GM19324 (cell line): ENCODE results near the gene PRMT2.

Source experiments
- ATAC-seq: cut with Tn5 transposase; IDR thresholded peaks from one replicate; pipeline ENCODE4 v1.9.1; 2021; ENCODE audit warnings: mild to moderate bottlenecking, moderate library complexity; ENCODE audit not compliant: unreplicated experiment, low FRiP score

The PRMT2 gene

GRCh38 chr21:46635324-46636180 lies at the start of gene PRMT2:
PRMT2 (plus strand) TSS chr21:46635674; CDS start chr21:46636952, 1,278 bp downstream.
- peak; percentile 93 for ATAC-seq

DNA sequence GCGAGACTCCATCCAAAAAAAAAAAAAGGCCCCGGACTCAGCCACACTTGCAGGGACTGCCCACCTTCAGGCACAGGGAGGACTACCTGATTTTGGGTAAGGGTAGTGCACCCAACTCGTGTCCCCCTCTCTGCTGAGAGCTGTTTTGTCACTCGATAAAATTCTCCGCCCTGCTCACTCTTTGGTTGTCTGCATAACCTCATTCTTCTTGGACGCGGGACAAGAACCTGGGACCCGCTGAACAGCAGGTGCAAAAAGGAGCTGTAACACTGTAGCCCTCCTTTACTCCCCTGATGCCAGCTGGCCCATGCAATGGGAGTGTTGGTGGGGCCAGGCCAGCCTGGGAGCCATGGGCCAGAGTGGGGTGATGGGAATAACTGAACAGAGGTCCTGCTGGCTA lies 41.2 kb upstream of the PRMT2 start:
- ATAC-seq, result no peak

GRCh38 chr21:46596201-46596600 lies 39.3 kb upstream of the PRMT2 start:
- ATAC-seq, result no peak

DNA sequence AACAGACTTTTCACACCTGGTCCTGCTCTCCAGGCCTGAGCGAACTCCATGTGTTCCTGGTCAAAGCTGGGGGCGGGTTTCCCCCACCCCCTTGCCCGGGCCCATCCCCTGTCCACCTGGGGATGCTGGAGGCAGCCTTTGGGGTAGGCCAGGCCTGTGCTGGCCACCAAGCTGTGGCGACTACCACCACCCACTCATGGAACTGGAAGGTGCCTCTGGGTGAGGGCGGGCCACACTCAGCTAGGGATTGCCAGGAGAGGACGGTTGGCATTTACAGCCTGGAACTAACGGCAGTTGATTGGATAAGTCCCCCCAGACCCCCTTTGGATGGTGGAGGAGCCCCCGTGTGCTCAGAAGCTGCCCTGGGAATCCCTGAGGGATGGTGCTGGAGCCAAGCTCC lies 38.4 kb upstream of the PRMT2 start:
- no peak for ATAC-seq

- no peak for ATAC-seq
These were observed 37.6 kb upstream of the PRMT2 start for GRCh38 chr21:46597896-46598343.

- ATAC-seq, result no peak
These were observed 36.6 kb upstream of the PRMT2 start for GRCh38 chr21:46598581-46599572.

DNA sequence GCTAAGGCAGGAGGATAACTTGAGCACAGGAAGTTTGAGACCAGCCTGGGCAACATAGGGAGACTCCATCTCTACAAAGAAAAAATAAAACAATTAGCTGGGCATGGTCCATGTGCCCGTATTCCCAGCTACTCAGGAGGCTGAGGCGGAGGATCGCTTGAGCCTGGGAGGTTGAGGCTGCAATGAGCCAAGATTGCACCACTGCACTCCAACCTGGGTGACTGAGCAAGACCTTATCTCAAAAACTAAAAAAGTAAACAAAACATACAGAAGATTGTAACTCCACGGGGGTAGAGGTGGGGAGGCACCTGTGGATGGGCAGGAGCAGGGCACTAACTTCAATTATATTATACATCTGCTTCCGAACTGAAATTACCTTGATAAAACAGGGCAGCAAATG lies 35.2 kb upstream of the PRMT2 start:
- no peak for ATAC-seq

- no peak for ATAC-seq
These were observed 34.5 kb upstream of the PRMT2 start for GRCh38 chr21:46600978-46601377.

- no peak for ATAC-seq
These were observed 32.2 kb upstream of the PRMT2 start for GRCh38 chr21:46603228-46603627.

DNA sequence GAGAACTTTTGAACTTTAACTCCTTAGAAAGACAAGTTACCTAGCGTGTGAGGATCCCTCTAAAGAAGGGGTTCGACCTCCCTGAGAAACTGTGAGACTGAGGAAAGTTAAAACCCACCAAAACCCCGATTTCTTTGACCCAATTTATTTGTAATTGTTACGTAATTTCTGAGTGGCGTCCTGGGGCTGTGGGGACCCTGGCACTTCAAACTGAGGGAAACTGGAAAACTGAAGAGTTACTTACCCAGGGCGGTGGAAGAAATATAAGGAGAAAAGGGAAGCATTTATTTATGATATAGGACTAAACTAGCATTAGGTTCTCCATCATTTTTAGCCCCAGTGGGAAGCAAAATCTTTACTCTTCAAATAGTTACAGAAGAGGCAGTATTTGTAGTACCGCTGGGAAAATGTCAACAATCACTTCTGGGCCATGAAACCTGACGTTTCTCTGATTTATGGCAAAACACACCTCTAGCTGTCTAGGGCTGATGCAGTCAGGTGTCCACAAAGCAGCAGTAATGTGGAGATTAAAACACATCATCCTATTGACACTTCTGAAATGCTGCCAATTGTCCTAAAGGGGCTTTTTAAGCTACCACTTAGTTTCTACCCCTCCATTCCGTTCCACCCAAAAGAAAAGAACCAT lies 31.0 kb upstream of the PRMT2 start:
- no peak for ATAC-seq

DNA sequence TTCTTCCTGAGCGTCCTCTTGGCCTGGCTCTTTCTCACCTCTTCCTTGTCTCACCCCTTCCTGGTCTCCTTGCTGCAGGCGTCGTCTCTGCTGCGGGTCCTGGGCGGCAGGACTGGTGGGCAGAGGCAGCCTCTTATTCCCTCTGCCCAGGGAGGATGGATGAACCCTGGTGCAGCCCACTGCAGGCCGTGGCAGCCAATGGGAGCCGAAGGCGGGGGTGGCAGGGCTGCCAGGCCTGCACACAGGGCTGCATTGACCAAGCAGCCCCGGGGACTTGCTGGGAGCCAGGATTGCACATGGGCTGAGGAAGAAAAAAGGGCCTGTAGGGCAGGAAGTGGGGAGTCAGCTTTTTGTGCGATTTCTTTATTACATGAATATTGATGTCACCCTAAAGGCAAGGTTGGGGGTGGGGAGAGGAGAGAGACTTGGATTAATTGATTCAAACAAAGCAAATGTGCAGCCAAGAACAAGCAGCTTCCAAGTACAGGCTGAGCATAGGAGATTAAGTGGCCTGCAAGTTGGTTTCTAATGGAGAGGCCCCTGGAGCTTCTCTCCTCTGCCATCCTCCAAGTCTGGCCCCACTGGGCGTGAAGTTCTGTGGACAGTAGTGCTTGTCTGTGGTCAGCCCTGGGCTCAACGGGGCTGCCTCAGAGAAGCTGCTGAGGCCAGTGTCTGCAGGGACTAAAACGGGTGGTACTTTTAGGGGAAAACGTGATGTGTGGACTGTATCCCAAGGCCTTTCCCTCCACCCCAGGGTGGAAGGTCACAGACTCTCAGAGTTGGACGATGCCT lies 30.3 kb upstream of the PRMT2 start, which contains the start of gene S100B:
S100B (minus strand) TSS at position 108 of the 792 bp plus-strand sequence. CDS start 2,667 bp downstream, outside the sequence.
- ATAC-seq, result no peak

DNA sequence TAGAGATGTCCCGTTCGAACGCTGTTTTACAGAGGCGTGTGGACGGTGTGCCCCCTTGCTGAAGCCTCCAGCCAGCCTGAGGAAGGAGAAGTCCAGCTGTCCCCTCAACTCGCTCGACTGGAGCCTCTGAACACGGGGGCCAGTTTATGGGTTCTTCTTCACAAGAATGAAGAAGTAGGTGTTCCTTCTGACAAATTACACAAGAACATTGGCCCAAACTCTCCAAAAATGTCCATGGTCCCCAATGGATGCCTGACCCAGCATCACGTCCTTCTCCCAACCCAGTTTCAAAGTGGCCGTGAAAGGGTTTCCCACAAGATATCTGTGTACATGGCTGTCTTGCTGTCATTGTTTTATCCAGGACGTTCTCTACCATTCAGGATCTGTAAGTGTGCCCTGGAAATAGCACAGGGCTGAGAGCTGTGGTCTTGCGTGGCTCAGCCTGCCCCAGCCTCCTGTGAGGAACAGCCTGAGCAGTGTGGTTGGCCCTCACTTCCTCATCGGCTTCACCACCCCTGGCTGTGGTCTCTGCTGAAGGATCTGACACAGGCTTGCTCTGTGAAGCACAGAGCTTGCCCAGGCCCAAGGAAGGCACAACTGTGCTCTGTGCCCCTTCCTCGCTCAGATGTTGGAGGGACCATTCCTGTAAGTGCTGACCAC lies 29.6 kb upstream of the PRMT2 start:
- ATAC-seq, result no peak

DNA sequence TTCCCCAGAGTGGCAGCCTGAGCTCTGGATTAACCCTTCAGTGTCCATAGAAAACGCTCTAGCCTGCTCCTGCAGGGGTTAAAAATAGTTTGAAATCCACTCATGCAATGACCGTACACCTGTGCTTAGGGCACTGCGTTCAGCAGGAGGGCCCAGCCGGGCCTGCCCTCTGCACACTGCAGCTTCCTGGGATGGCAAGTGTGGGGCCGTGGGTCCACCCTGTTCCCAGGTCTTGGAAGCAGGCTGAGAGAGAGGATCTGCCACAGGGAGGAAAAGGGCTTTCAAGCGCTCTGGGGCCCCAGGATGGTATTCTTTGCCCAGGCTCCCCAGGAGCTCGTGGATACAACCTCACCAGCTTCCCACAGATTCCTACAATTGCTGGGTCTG lies 29.1 kb upstream of the PRMT2 start:
- no peak for ATAC-seq

DNA sequence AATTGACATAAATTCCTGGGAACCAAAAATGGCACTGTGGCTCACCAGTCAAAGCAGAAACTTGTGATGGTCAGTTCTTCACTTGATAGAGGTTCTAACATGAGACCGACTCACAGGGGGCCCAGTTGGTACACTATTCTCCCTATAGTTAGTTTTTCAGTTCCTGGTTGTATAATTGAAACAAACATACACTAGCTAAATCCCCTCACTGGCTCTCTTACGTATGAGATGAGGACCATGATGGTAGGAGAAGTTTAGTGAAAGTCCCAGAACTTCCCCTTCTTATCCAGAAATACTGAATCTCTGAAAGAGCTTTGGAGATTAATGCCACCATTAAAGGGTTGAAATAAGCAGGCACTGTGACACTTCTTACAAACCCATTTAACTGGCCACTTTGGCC lies 27.8 kb upstream of the PRMT2 start:
- no peak for ATAC-seq

- ATAC-seq, result no peak
These were observed 26.8 kb upstream of the PRMT2 start for GRCh38 chr21:46608672-46609111.

DNA sequence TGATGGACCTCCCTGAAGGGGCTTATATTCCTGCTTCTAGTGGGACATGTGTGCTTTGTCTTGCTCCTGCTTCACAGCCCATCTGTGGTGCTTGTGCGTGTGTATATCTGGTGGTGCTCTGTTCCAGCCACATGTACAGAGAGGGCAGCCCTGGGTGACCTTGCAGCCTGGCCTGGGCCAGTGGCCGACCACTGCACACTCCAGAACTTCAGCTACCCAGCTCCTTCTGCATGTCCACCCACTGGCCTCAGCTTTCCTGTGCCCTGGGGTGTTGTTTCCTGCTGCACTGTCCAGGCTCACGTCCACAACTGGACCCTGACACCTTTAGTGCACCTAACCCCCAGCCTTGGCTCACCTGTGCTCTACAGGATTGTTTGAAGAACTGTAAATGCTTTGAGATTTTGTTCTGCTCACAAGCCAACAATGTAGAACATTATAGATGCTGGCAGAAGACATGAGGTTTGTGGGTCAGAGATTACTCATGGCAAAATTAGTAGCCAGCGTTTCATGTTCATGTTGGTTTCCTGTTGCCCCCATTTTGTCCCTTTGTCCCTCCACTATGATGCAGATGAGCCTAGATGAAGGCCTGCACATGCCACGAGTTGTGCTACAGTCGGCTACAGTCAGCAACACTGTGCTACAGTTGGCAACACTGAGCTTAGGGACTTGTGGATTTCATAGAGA lies 25.3 kb upstream of the PRMT2 start:
- no peak for ATAC-seq

- ATAC-seq, result no peak
These were observed 22.1 kb upstream of the PRMT2 start for GRCh38 chr21:46613391-46613790.

- ATAC-seq, result no peak
These were observed 19.4 kb upstream of the PRMT2 start for GRCh38 chr21:46616050-46616449.

GRCh38 chr21:46616656-46617055 lies 18.8 kb upstream of the PRMT2 start:
- ATAC-seq, result no peak
